Measurements from ENCODE around the gene SKA3.
"Not testable (repeated sequence)": the region's sequence is repeated elsewhere in the genome, so short reads cannot be mapped to it uniquely, and the experiment has no call there.

Gene SKA3

DNA sequence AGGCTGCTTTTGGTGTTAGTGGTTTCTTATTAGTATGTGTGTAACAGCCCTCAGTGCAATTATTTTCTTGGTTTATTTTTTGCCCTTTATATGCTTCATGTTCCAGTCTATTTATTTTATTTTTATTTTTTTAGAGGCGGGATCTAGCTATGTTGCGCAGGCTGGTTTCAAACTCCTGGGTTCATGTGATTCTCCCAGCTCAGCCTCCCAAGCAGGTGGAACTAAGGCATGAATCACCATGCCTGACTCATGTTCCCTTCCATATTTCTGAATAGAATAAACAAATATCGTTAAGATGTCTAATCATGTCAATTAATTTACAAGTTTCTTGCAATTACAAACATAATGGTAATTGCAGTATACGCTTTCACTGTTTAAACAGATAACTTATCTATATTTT, 11.7 kb downstream of the SKA3 start:
- DNase-seq = no peak

DNA sequence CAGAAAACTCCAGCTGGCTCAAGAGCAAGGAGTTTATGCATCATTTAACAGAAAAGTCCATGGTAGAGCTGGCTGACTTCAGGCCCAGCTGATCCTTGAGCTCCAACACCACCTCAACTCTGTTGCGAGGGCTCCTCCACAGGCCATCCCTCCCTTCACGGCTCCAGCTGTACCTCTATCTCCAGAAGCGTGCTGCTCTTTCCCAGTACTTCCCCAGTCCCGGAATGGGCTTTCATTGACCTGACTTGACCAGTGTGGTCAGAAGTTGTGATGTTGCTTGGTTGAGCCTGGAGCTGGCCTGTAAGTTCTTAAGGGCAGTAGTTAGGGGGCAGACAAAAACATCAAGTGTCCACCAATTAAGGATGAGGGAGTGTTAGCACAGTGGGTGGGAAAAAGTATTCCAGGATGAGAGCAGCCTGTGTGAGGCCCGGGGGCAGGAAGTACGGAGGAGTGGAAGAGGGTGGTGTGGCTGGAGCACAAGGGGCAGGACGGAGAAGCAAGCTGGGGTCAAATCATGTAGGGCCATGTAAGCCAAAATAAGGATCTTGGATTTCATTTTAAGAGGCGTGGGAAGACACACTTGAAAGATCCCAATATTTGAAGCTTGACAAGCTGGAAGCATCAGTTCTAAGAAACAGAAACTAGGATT, 24.0 kb downstream of the SKA3 start:
- DNase-seq = no peak

DNA sequence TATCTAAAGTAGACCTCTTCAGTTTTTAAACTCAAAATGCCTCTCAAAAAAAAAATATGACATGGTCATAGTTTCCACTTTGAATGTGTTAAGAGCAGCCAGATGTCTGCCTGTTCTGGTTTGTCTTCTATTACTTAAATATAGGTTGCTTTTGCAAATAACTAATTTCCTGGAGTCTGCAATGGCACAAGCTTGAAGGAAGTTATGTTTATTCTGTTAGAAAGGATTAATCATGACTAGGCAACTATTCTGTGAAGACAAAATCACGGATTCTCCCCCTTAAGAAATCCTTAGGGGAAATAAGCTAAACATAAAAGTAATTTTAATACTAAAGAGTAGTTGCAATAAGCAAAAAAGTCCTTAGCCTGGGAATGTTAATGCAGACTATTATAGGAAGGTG, 26.3 kb downstream of the SKA3 start:
- DNase-seq = no peak

DNA sequence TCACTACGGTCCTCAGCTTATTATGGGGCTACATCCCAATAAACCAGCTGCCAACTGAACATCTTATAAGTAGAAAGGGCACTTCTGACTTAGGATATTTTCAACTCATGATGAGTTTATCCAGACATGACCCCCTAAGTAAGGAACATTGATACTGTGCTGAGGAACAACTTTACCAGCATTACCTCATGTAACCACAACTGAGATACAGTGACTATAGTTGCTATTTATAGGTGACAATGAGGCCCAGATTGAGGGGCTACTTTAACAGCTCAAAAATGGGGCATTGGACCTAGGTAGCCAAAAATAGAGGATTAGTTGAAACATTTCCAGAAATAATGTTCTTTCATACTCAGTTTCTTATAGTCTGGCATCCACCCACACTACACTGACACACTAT, 26.8 kb downstream of the SKA3 start:
- no peak for DNase-seq

DNA sequence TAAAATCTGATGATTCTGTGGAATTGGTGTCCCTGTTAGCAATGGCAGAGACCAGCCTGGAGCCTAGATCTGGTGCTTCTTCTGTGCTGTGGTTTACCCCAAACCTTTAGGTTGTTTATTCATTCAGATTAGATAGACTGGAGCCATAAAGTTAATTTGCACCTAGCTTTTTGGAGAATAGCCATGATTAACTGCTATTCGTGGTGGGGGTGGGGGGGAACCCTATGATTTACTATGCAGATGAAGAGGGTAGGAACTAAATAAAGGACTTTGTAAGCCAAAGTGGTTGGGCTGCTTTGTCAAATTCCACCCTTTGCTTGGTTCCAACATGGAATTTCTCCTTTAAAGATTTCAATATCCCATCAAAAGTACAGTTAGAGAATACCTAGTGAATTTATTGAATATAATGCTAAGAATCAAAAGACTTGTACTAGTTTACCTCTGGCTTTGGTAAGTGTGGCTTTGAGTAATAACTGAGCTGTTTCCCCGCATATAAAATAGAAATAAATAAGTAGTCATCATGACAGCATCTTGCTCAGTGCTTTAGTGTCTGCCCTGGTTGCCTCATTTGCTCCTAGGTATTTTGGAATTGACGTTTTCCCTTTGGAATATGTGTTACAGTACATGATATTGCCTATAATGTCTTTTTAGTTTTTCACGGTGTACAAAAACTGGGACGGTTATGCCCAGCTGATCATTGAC, 27.6 kb downstream of the SKA3 start:
- no peak for DNase-seq

DNA sequence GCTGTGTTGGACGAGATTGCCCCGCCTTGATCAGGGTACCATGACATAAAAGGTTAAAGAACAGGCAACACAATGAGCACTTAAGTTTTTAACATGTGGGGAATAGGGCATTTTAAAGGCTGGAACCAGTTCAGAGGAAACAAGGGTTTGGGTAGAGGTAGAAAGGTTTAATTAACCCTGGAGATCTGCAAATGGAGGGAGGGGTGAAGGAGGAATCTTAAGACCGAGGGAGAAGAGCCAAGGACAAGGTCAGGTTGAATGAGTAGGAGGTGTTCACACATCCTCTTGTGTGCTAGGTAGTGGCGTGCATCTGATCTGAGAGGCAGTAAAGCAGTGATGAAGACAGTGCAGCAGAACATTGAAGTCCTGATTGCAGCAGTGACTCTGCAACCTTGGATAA, 28.5 kb downstream of the SKA3 start:
- no peak for DNase-seq

DNA sequence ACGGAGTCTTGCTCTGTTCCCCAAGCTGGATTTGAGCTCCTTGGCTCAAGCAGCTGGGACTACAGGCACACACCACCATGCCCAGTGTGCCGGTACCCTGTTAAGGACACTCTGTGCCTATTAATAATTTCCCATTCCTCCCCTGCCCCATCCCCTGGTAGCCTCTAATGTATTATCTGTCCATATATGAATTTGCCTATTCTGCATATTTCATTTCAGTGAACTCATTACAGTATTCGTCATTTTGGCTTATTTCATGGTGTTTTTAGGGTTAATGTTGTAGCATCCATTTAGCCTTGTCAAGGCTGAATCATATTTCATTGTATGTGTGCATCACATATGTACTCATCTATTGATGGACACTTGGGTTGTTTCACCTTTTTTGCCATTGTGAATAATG, 33.6 kb downstream of the SKA3 start:
- DNase-seq = no peak

DNA sequence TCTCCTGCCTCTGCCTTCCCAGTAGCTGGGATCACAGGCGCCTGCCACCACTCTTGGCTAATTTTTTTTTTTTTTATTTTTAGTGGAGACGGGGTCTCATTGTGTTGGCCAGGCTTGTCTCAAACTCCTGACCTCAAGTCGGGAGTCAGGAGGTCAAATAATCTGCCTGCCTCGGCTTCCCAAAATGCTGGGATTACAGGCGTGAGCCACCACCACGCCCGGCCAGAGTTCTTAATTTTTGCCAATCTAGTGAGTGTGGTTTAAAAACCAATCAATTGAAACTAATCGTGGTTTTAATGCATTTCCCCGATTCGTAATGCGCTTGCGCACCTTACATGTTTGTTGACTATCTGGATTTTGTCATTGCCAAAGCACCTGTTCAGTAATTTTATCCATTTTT, 37.0 kb downstream of the SKA3 start:
- DNase-seq = no peak

DNA sequence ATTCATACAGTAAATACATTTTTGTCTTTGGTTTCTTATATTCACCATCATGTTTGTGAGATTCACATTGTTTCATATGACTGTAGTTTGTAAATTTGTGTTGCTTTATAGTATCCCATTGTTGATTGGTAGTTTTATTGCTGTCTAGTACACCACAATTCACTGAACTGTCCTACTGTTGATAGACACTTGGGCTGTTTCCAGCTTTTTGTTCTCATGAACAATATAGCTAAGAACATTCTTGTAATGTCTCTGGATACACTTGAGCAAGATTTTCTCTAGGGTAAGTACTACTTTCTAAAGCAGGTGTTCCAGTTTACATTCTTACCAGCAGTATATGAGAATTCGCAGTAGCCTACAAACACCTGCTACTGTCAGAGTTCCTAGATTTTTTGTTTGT, 37.8 kb downstream of the SKA3 start:
- no peak for DNase-seq

DNA sequence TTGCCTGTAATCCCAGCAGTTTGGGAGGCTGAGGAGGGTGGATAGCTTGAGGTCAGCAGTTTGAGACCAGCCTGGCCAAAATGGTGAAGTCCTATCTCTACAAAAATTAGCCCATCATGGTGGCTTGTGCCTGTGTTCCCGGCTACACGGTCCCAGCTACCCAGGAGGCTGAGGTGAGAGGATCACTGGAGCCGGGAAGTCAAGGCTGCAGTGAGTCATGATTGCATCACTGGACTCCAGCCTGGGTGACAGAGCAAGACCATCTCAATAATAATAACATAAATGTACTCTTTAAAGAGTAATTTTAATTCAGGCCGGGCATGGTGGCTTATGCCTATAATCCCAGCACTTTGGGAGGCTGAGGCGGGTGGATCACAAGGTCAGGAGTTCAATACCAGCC, 38.7 kb downstream of the SKA3 start:
- DNase-seq = no peak

DNA sequence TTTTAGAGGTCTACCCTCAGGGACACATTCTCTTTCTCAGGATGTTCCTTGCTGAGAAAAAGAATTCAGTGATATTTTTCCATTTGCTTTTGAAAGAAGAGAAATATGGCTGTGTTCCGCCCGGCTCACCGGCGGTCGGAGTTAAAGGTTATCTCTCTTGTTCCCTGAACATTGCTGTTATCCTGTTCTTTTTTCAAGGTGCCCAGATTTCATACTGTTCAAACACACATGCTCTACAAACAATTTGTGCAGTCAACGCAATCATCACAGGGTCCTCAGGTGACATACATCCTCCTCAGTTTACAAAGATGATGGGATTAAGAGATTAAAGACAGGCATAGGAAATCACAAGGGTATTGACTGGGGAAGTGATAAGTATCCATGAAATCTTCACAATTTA, 40.5 kb downstream of the SKA3 start:
- DNase-seq = not testable (repeated sequence)

DNA sequence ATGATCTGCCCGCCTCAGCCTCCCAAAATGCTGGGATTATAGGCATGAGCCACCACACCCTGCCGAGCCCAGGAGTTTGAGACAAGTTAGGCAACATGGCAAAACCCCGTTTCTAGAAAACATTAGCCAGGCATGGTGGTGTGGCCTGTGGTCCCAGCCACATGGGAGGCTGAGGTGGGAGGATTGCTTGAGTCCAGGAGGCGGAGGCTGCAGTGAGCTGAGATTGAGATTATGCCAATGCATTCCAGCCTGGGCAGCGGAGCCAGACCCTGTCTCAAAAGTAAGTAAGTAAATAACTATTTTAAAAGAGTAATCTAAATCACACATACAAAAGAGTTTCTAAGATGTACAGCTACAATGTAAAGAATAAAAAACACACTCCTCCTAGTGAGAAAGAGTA, 41.9 kb downstream of the SKA3 start:
- no peak for DNase-seq

DNA sequence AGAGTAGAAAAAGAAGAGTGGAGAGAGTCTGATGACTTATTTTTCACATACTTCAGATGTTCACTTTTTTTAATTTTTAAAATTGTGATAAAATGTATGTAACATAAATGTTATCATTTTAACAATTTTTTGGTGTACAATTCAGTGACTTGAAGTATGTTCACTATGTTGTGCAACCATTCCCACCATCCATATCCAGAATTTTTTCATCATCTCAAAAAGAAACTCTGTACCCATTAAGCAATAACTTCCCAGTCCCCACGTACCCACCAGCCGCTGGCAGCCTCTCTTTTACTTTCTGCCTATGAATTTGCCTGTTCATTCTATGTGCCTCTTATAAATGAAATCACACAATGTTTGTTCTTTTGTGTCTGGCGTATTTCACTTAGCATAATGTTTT, 43.3 kb downstream of the SKA3 start:
- no peak for DNase-seq

DNA sequence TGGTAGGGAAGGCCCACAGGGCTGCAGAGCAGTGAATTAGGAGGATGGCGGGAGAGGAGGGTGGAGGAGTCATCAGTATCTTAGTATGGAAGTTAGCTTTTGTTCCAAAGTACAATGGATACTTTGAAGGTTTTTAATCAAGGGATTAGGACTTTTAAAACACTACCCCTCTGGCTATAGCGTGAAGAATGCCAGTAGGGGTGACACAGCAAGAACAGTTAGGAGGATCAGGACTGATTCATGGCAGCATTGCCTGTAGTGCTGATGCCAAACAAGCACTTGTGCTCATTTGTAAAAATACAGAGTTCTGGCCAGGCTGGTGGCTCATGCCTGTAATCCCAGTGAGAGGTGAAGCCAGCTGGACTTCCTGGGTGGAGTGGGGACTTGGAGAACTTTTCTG, 46.2 kb downstream of the SKA3 start:
- no peak for DNase-seq

DNA sequence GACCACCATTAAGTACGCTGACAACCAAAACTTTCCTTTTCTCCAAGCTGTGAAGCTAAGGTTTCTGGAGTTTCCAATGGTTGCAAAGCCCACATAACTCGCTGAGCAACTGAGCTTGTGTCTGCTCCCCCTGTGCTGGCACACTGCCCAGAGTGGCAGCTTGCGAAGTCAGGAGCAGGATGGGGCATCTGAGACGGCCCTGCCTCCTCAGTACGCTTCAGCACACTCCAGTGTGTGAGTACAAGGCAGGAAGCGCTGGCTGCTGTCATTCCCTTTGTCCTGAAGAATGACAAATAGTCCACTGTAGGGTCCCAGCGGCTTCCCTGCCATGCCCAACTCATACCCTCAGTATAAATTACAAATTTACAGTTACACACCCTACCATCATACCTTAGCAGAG, 51.5 kb downstream of the SKA3 start:
- DNase-seq = no peak

DNA sequence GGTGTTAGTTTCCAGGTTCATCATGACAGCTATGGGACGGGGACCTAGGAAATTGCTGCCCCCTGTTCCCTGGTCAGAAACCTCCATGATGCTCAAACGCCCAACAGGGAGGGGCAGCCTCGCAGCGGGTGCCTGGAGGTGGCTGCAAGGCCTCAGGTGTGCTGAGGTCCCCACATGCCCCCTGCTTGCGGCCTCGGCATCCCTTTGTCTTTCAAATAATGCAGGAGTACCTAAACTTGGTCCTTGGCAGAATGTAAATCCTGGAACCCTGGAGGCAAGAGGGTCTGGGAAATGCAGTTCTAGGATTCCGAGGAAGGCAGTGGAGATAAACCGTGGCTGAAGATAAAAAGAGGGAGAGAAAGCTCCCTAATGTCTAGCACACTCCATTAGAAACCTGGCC, 52.4 kb downstream of the SKA3 start:
- no peak for DNase-seq

DNA sequence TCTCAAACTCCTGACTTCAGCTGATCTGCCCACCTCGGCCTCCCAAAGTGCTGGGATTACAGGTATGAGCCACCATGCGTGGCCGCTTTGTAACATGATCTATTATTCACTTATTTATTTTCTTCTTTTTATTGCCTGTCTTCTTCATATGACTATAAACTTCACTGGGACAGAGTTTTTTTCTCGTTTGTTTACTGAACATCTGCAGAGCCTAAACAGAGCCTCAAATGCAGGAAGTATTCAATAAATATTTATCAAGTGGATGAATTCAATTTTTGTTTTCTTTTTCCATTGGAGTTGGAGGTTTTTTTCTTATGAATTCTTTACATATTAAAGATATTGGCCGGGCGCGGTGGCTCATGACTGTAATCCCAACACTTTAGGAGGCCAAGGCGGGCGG, 54.7 kb downstream of the SKA3 start:
- no peak for DNase-seq

DNA sequence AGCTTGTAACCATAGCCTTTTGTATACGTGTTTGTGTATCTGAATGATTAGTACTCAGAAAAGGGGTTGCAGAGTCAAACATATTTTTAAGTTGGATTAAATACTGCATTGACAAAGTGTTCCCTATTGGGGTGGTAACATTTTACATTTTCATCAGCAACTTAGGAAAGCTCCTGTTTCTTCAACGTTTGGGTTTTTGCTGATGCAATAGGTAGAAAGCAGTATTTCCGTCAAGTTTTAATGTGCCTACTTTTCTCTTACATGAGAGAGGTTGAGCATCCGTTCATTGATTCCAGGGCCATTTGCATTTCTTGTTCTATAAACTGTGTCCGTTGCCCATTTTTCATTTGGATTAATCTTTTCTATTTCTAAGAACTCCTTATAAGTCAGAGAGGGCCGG, 56.2 kb downstream of the SKA3 start:
- no peak for DNase-seq

DNA sequence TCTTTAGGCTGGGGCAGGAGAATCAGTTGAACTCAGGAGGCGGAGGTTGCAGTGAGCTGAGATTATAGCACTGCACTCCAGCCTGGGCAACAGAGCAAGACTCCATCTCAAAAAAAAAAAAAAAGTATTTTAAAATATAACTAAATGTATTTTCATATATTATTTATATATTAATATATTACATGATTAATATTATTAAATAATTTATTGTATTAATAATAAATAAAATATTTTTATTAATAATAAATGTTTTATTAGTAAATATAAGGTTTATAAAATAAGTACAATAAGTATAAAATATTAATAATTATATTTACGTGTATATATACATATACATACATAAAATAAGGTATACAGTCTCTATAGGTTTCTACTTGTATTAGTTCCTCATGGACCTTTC, 56.8 kb downstream of the SKA3 start:
- no peak for DNase-seq

DNA sequence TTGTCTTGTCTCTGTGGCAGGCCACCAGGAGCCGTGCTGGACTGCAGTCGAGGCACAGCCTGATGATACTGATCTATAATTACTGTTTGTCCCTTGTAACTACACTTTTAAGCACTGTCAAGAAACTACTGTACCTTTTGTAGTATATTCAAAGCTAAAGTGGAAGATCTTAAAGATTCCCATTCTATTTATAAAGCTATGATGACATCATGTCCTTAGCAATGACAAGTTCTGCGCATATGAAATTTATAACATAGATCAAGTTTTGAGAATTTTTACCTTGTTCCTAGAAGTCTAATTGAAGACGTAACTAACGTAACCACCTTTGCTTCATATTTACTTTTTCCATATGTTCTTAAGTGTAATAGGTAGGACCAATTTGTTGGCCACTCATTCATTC, 58.2 kb downstream of the SKA3 start:
- DNase-seq = no peak

DNA sequence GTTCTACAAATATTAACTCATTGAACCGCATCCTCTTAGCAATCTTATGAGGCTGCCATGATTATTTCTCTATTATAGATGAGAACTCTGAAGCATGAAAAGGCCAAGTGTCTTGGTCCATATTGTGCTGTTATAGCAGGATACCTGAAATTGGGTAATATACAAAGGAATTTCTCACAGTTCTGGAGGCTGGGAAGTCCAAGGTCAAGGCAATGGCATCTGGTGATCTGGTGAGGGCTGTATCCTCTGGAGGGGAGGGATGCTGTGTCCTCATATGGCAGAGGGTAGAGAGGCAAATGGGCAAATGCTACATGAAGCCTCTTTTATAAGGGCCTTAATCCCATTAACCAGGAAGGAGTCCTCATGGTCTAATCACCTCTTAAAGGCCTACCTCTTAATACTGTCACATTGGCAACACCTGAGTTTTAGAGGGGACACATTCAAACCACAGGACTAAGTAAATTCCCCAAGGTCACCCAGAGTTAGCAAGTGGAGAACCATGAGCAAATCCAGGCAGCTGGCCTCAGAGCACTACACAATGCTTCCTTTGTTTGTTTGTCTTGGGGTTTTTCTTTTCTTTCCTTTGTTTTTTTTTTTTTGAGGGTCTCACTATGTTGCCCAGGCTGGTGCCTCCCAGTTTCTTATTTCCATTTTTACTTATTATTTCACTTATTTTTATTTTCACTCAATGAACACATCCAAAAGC, 59.1 kb downstream of the SKA3 start:
- no peak for DNase-seq

DNA sequence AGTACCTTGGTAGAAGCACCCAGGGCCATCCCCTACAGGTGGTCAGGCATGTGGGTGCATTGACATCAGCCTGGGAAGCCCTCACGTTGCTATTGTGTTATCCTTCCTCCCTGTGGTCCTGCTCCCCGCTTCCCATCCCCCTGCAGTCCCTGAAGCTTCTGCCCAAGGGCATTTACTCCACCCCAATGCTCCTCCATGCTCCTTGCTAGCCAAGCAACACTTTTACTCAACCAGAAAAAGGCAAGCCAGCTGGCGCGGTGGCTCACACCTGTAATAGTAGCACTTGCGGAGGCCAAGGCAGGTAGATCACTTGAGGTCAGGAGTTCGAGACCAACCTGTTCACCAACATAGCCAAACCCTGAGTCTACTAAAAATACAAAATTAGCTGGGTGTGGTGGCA, 60.2 kb downstream of the SKA3 start:
- no peak for DNase-seq

DNA sequence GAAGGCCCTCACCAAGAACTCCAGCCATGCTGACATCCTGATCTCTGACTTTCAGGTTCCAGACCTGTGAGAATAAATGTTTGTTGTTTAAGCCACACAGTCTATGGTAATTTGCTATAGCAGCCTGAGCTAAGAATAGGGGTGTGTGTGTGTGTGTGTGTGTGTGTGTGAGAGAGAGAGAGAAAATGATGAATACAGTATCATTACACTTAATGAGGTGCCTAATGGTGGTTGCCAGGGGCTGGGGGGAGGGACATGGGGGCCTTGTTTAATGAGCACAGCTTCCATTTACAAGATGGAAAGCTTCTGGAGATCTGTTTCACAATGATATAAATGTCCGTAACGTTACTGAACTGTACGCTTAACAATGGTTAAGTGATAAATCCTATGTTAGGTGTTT, 61.1 kb downstream of the SKA3 start:
- DNase-seq = no peak

DNA sequence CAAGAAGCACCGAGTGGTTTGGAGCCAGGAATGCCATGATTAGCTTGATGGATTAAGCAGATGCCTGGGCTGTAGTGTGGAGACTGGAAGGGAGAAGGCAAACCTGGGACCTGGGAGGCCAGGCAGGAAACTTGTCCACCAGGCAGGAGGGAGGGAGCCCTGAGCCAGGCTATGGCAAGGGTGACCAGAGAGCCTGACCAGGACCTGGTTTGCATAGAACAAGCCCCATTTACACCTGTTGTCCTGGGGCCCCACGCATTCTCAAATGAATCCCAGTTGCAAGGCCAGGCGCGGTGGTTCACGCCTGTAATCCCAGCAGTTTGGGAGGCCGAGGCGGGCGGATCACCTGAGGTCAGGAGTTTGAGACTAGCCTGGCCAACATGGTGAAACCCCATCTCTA, 64.8 kb downstream of the SKA3 start:
- no peak for DNase-seq

DNA sequence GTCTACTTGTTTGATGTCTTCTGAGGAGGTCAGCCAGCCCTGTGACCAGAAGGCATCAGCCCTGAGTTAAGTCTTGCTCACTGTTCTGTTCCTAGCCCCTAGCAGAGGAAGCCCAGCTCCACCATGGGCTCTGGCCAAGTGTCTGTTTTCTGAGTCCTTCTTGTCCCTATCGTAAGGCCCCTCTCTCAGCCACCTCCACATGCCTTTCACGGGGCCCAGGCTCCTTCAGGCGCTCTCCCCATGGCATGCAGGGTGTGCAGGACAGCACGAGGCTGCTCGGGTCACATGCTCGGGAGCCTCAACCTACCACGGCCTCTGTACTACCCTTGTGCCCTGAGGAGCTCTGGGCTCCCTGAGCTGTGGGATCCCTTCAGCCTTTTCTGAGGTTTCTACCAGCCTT, 67.2 kb downstream of the SKA3 start:
- no peak for DNase-seq

Data from stimulated activated CD4-positive, alpha-beta T cell treated with anti-CD3 and anti-CD28 coated beads, Interleukin-2, amount 100 ng/mL, for 24 hours (primary cell).